GM12878 (cell line): ENCODE measurements around the gene THADA.

Experiments
- ASH2L ChIP-seq: fragments of 300-600, 200-600 bp; sonication (generic); IDR thresholded peaks from 2 replicates; pipeline ENCODE4 v1.6.1; 2017; ENCODE audit warnings: low read depth, mild to moderate bottlenecking, borderline replicate concordance
- EP300 ChIP-seq, 2 experiments: fragments of 150-350 bp in 1 of 2; IDR thresholded peaks; 2 replicates each; pipeline ENCODE4 v1.6.1; 2011 to 2012; ENCODE audit warnings: low read depth in 2 of 2, low read length in 2 of 2, borderline replicate concordance in 1 of 2, improper control_type of control experiment in 1 of 2, inconsistent platforms in 1 of 2; ENCODE audit not compliant: control insufficient read depth in 1 of 2
- MAX ChIP-seq: IDR thresholded peaks from 2 replicates; pipeline ENCODE4 v1.6.1; 2012; ENCODE audit warnings: low read depth, low read length, improper control_type of control experiment
- MTA2 ChIP-seq: fragments of 450-650 bp; IDR thresholded peaks from 2 replicates; pipeline ENCODE4 v1.6.1; 2016; ENCODE audit warnings: low read depth, mild to moderate bottlenecking, moderate library complexity
- NR2C1 ChIP-seq: fragments of 450-650 bp; IDR thresholded peaks from 2 replicates; pipeline ENCODE4 v1.6.1; 2017; ENCODE audit warnings: antibody characterized with exemption, mild to moderate bottlenecking, moderate library complexity
- POLR2A ChIP-seq: IDR thresholded peaks from 2 replicates; pipeline ENCODE4 v1.6.1; 2011; ENCODE audit warnings: low read depth, mild to moderate bottlenecking, low read length
- SUPT20H ChIP-seq: IDR thresholded peaks from 2 replicates; pipeline ENCODE4 v1.6.1; 2011; ENCODE audit warnings: low read depth, mild to moderate bottlenecking, low read length, moderate library complexity, borderline replicate concordance; ENCODE audit not compliant: control insufficient read depth
- ZNF274 ChIP-seq: IDR thresholded peaks from one replicate; pipeline ENCODE4 v1.8.0; 2011; ENCODE audit not compliant: insufficient read length, insufficient read depth
- TF ChIP-seq, protein P1 (sequence below), 3 experiments: IDR thresholded peaks in 2 of 3; conservative IDR thresholded peaks in 1 of 3; 2 replicates each; pipeline ENCODE4 v1.5.1; 2011; ENCODE audit warnings: low read depth in 3 of 3, low read length in 3 of 3, mild to moderate bottlenecking in 3 of 3, control low read depth in 2 of 3, moderate library complexity in 2 of 3, inconsistent platforms in 1 of 3, mixed read lengths in 1 of 3; ENCODE audit not compliant: control insufficient read depth in 2 of 3, insufficient read depth in 1 of 3; ENCODE audit errors: extremely low read depth in 1 of 3
- TF ChIP-seq, protein P2 (sequence below): fragments of 450-650 bp; IDR thresholded peaks from 2 replicates; pipeline ENCODE4 v1.6.1; 2017; ENCODE audit warnings: mild to moderate bottlenecking

DNA sequence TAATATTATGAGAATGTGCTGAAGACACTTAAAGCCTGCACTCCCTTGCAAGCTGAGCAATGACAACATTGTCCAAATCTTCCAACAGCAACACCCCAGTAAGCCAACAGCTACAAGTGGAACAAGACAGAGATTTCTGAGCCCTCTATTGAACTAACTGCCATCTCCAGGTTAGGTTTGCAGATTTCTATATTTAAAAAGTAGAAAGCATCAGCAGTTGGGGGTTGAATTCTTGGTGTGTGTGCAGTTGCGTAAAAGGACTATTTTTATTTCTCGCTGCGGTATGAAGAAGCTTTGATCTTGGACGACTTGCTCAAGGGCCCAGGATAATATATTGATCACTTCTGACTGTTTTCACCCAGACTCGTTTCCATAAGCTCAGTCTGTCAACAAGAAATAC, 263.2 kb downstream of the THADA start:
- TF ChIP-seq NR2C1 (no peak), SUPT20H (no peak), MAX (no peak), MTA2 (no peak), ZNF274 (no peak), ASH2L (no peak), EP300 (IDR thresholded peaks at IDR 0.05; ENCODE audit: borderline replicate concordance in 1 of 2, control insufficient read depth in 1 of 2, low read depth in 2 of 2, low read length in 2 of 2) (no peak), POLR2A (no peak)
- TF ChIP-seq, protein P1, sequence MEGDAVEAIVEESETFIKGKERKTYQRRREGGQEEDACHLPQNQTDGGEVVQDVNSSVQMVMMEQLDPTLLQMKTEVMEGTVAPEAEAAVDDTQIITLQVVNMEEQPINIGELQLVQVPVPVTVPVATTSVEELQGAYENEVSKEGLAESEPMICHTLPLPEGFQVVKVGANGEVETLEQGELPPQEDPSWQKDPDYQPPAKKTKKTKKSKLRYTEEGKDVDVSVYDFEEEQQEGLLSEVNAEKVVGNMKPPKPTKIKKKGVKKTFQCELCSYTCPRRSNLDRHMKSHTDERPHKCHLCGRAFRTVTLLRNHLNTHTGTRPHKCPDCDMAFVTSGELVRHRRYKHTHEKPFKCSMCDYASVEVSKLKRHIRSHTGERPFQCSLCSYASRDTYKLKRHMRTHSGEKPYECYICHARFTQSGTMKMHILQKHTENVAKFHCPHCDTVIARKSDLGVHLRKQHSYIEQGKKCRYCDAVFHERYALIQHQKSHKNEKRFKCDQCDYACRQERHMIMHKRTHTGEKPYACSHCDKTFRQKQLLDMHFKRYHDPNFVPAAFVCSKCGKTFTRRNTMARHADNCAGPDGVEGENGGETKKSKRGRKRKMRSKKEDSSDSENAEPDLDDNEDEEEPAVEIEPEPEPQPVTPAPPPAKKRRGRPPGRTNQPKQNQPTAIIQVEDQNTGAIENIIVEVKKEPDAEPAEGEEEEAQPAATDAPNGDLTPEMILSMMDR (IDR thresholded peaks at IDR 0.05 in 2 of 3, conservative IDR thresholded peaks at IDR 0.05 in 1 of 3; ENCODE audit: control insufficient read depth in 2 of 3, extremely low read depth in 1 of 3, insufficient read depth in 1 of 3, low read depth in 3 of 3, low read length in 3 of 3) = no peak
- TF ChIP-seq, protein P2, sequence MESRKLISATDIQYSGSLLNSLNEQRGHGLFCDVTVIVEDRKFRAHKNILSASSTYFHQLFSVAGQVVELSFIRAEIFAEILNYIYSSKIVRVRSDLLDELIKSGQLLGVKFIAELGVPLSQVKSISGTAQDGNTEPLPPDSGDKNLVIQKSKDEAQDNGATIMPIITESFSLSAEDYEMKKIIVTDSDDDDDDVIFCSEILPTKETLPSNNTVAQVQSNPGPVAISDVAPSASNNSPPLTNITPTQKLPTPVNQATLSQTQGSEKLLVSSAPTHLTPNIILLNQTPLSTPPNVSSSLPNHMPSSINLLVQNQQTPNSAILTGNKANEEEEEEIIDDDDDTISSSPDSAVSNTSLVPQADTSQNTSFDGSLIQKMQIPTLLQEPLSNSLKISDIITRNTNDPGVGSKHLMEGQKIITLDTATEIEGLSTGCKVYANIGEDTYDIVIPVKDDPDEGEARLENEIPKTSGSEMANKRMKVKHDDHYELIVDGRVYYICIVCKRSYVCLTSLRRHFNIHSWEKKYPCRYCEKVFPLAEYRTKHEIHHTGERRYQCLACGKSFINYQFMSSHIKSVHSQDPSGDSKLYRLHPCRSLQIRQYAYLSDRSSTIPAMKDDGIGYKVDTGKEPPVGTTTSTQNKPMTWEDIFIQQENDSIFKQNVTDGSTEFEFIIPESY = no peak
